NT2/D1 (cell line): Measurements from ENCODE around the gene RPL23.

Experiments
- SUZ12 ChIP-seq: IDR thresholded peaks from 2 replicates; pipeline ENCODE4 v1.6.1; 2011; ENCODE audit not compliant: insufficient read length, insufficient read depth; ENCODE audit errors: extremely low read depth
- YY1 ChIP-seq: IDR thresholded peaks from 2 replicates; pipeline ENCODE4 v1.6.1; 2011; ENCODE audit not compliant: insufficient read length, insufficient read depth
- ZNF274 ChIP-seq: IDR thresholded peaks from 2 replicates; pipeline ENCODE4 v1.6.1; 2011; ENCODE audit warnings: mild to moderate bottlenecking, low read depth, low read length

DNA sequence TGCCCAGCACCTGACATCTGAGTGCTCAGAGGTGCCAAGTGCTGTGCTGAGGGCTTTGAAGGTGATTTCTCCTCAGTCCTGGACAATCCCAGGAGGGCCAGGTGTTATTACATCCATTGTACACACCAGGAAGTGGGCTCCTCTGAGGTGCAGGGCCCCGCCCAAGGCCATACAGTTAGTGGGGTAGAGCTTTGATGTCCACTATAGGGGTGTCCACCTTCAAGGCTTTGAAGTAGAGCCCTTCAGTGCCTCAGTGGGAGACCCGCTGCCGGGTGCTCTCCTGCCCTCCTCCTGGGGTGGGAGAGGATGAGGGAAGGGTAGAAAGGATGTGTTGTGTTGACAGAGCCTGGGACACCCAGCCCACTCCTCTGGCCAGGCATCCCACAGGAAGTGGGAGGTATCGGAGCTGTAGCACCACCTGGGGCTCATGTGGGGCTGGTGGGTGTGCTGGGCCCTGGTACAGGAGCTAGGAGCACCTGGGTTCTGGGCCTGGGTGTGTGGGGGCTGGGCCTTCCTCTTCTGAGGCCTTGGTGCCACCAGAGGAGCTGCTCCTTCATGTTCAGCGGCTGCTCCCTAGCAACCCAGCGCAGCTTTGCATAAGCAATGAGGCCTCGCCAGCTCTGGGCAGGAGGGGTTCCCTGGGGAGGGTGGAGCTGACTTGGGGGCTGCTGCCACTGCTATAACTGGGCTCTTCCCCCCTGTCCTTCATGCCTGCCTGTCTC, 23.8 kb upstream of the RPL23 start:
- TF ChIP-seq YY1, result no peak
- no peak for TF ChIP-seq ZNF274
- no peak for TF ChIP-seq SUZ12
